HepG2 (cell line): ENCODE results near the gene SURF1. TPM values are rescaled to one million over a fixed set of nuclear protein-coding genes. Genes with fewer than 3 reads are reported as not detected.

Experiments
- ATAC-seq: fragments of 200-7000 bp; cut with Tn5 transposase; 3 replicates; pipeline ENCODE4 v1.9.1; 2020; ENCODE audit warnings: mild to moderate bottlenecking, moderate library complexity
- BruUV-seq: library from RNA; stranded (reverse); fragments of 400-500 nt; replicated peaks from 2 replicates; lab custom pipeline; 2021; lab: Mats Ljungman, UMichigan
- CTCF ChIA-PET: fragments of 300-600 bp; formaldehyde crosslinking; extraction: SDS; loops from one replicate; lab custom pipeline; 2021; ENCODE audit warnings: low total read pairs, inconsistent platforms, low intra/inter-chr PET ratio; lab: Yijun Ruan, JAX
- POLR2A ChIA-PET: fragments of 350-600 bp; sonication (Branson Sonifier 250); formaldehyde crosslinking; loops from one replicate; lab custom pipeline; 2020; ENCODE audit warnings: antibody characterized with exemption, inconsistent platforms; lab: Yijun Ruan, JAX
- DNase-seq: peaks from one replicate; pipeline ENCODE4 v3.0.0-alpha.2; 2015; ENCODE audit warnings: low spot score
- FAIRE-seq: peaks from 3 replicates; lab custom pipeline; 2011; peaks lifted over from hg19 to GRCh38; lab: Jason Lieb, UNC
- H2AFZ ChIP-seq: one replicate; pipeline ENCODE4 v1.6.1; 2011; ENCODE audit warnings: low read length, inconsistent platforms
- H3K27ac ChIP-seq: fragments of 300-600 bp; 3 replicates; pipeline ENCODE4 v1.8.0; 2011; ENCODE audit warnings: mixed run types, mild to moderate bottlenecking, mixed read lengths, low read length, inconsistent platforms; ENCODE audit not compliant: insufficient read depth; ENCODE audit errors: extremely low read length
- H3K27me3 ChIP-seq, 2 experiments: fragments of 200-600 bp in 1 of 2; 2 replicates in 1 of 2; 3 replicates in 1 of 2; pipeline versions ENCODE4 v1.6.0 to v1.8.0; 2011; ENCODE audit warnings: low read length in 2 of 2, mild to moderate bottlenecking in 2 of 2, moderate library complexity in 2 of 2, inconsistent platforms in 1 of 2; ENCODE audit not compliant: insufficient read depth in 2 of 2, control insufficient read depth in 1 of 2
- H3K36me3 ChIP-seq, 2 experiments: fragments of 200-600 bp in 1 of 2; replicated peaks in 1 of 2; 2 replicates in 1 of 2; 3 replicates in 1 of 2; pipeline versions ENCODE4 v1.5.1 to v1.8.0; 2011; ENCODE audit warnings: low read length in 2 of 2, inconsistent platforms in 1 of 2; ENCODE audit not compliant: insufficient read depth in 2 of 2, control insufficient read depth in 1 of 2
- H3K4me1 ChIP-seq: 2 replicates; pipeline ENCODE4 v1.5.1; 2012; ENCODE audit warnings: low read length, inconsistent platforms; ENCODE audit not compliant: insufficient read depth
- H3K4me2 ChIP-seq: 2 replicates; pipeline ENCODE4 v1.6.0; 2011; ENCODE audit warnings: low read depth, low read length, inconsistent platforms
- H3K4me3 ChIP-seq, 3 experiments: fragments of 200-600 bp in 1 of 3; sonication (generic), shearing (Covaris generic) in 1 of 3; replicated peaks in 1 of 3; 2 replicates each; pipeline ENCODE4 v1.5.1; 2011 to 2016; ENCODE audit warnings: low read length in 3 of 3, inconsistent platforms in 2 of 3, low read depth in 2 of 3, mild to moderate bottlenecking in 2 of 3, control low read depth in 1 of 3, mixed read lengths in 1 of 3; ENCODE audit not compliant: insufficient read depth in 1 of 3
- H3K79me2 ChIP-seq: one replicate; pipeline ENCODE4 v1.6.1; 2011; ENCODE audit warnings: low read length, inconsistent platforms; ENCODE audit not compliant: insufficient read depth
- H3K9ac ChIP-seq: 2 replicates; pipeline ENCODE4 v1.6.0; 2011; ENCODE audit warnings: mild to moderate bottlenecking, low read depth, low read length, inconsistent platforms; ENCODE audit not compliant: insufficient read depth
- H3K9me3 ChIP-seq: 2 replicates; pipeline ENCODE4 v1.5.1; 2012; ENCODE audit warnings: mild to moderate bottlenecking, low read length
- H4K20me1 ChIP-seq: 2 replicates; pipeline ENCODE4 v1.6.0; 2011; ENCODE audit warnings: inconsistent platforms, mild to moderate bottlenecking, low read length, moderate library complexity; ENCODE audit not compliant: insufficient read depth
- ATF7 ChIP-seq, 2 experiments: fragments of 450-650 bp in 1 of 2; sonication (generic) in 1 of 2; formaldehyde crosslinking in 1 of 2; IDR thresholded peaks; 2 replicates each; pipeline versions ENCODE4 v1.4.0 to v1.6.1; 2016 to 2020; ENCODE audit warnings: antibody characterized with exemption in 1 of 2, mild to moderate bottlenecking in 1 of 2, missing genetic modification reagents in 1 of 2
- FOSL2 ChIP-seq: sonication (generic); formaldehyde crosslinking; IDR thresholded peaks from 2 replicates; pipeline ENCODE4 v1.4.0; 2020; ENCODE audit warnings: missing genetic modification reagents
- HNRNPUL1 ChIP-seq: fragments of 200-400 bp; formaldehyde crosslinking; IDR thresholded peaks from 2 replicates; pipeline ENCODE4 v1.6.1; 2017; ENCODE audit warnings: low read depth, mild to moderate bottlenecking, low read length, moderate library complexity
- NCOA2 ChIP-seq: sonication (generic); formaldehyde crosslinking; IDR thresholded peaks from 2 replicates; pipeline ENCODE4 v1.8.0; 2022; ENCODE audit warnings: inconsistent platforms
- NFIC ChIP-seq: IDR thresholded peaks from 2 replicates; pipeline ENCODE4 v1.6.1; 2012; ENCODE audit warnings: mild to moderate bottlenecking, low read length, inconsistent platforms
- TBX2 ChIP-seq: sonication (generic); formaldehyde crosslinking; IDR thresholded peaks from 2 replicates; pipeline ENCODE4 v1.5.0; 2020; ENCODE audit warnings: missing genetic modification reagents, mild to moderate bottlenecking, borderline replicate concordance
- USF2 ChIP-seq, 2 experiments: sonication (generic) in 1 of 2; formaldehyde crosslinking in 1 of 2; IDR thresholded peaks; 2 replicates each; pipeline versions ENCODE4 v1.5.1 to v1.6.1; 2011 to 2020; ENCODE audit warnings: borderline replicate concordance in 1 of 2, low read depth in 1 of 2, low read length in 1 of 2, mild to moderate bottlenecking in 1 of 2, missing genetic modification reagents in 1 of 2, moderate library complexity in 1 of 2
- ZBTB8A ChIP-seq: sonication (generic); formaldehyde crosslinking; IDR thresholded peaks from 2 replicates; pipeline ENCODE4 v1.4.0; 2020; ENCODE audit warnings: mild to moderate bottlenecking, low read depth, missing genetic modification reagents, borderline replicate concordance
- ZFX ChIP-seq: sonication (generic); formaldehyde crosslinking; IDR thresholded peaks from 2 replicates; pipeline ENCODE4 v1.4.0; 2020; ENCODE audit warnings: mild to moderate bottlenecking, low read depth, missing genetic modification reagents, moderate library complexity
- ZFY ChIP-seq: sonication (generic); formaldehyde crosslinking; IDR thresholded peaks from 2 replicates; pipeline ENCODE4 v1.4.0; 2020; ENCODE audit warnings: missing genetic modification reagents
- ZNF142 ChIP-seq: sonication (generic); formaldehyde crosslinking; IDR thresholded peaks from 2 replicates; pipeline ENCODE4 v1.4.0; 2020; ENCODE audit warnings: missing genetic modification reagents
- ZSCAN21 ChIP-seq: sonication (generic); formaldehyde crosslinking; IDR thresholded peaks from 2 replicates; pipeline ENCODE4 v1.8.0; 2022; ENCODE audit warnings: mild to moderate bottlenecking, missing genetic modification reagents, moderate library complexity, borderline replicate concordance
- whole genome bisulfite sequencing: methylation state at CpG from one replicate; pipeline ENCODE4 v1.1.6; 2017; ENCODE audit warnings: low lambda C conversion rate; 5-methylcytosine and 5-hydroxymethylcytosine counted together
- in situ Hi-C: cut with HindIII; loops from 2 replicates; pipeline ENCODE4 v1.10.0; 2017; ENCODE audit warnings: low pct_unique_long_range_greater_than_20kb; ENCODE audit not compliant: extremely low pct_ligation_motif_present
- intact Hi-C: fragments of 100-400 bp; cut with micrococcal nuclease; formaldehyde crosslinking; loops from one replicate; pipeline ENCODE4 v1.10.0; 2022; ENCODE audit not compliant: unreplicated experiment
- polyA plus RNA-seq, 8 experiments: library from polyadenylated mRNA; depleted of rRNA in 3 of 8; stranded (reverse) in 7 of 8; unstranded in 1 of 8; fragments of >200 nt; fragmentation: Illumina TruSeq in 4 of 8; extraction: Trizol in 4 of 8; gene quantifications; 2 replicates each; pipeline versions ENCODE4 v1.2.1 to v1.2.3, GENCODE V29; 2011 to 2016; ENCODE audit warnings: low read depth in 4 of 8, missing spikeins in 1 of 8, mixed read lengths in 1 of 8; ENCODE audit not compliant: insufficient read depth in 1 of 8
- total RNA-seq, 5 experiments: library from RNA; depleted of rRNA; stranded (reverse); fragments of >200 nt; fragmentation: Illumina TruSeq; extraction: Trizol; gene quantifications; 2 replicates each; pipeline ENCODE4 v1.2.3, GENCODE V29; 2016; ENCODE audit warnings: low read depth in 1 of 5

Gene SURF1
- total and polyA plus RNA-seq, 2 of the 13 experiments (the other 11 are each of a cell fraction or from before 2014, with no cell fraction given) = 17.8 to 40.7 TPM

- TF ChIP-seq NFIC (no peak), ATF7 (IDR thresholded peaks at IDR 0.05) (no peak), ATF7 (CRISPR knock-in tag; IDR thresholded peaks at IDR 0.05) (no peak), ZBTB8A (CRISPR knock-in tag) (no peak), NCOA2 (CRISPR knock-in tag) (no peak), TBX2 (CRISPR knock-in tag) (no peak), HNRNPUL1 (no peak)
These were observed 24.4 kb upstream of the SURF1 start (continued) for GRCh38 chr9:133380734-133381133.

GRCh38 chr9:133379153-133380086 is 23.1 kb upstream of the SURF1 start:
- in situ Hi-C loops = no loop called here
- ChIA-PET POLR2A (interaction anchor here (0.8 to 3.3 kb wide), 4 partner anchors 10 to 80 kb away, joined by 3 to 16 read pairs (median 4); partner anchors contain the start of genes CACFD1, MED22 and RPL7A), CTCF (no interaction called here)
- FAIRE-seq (no peak), DNase-seq (no peak), ATAC-seq (no peak)
- 0 out of 2 replicates have a peak overlapping the region, but pooled peaks have one; percentile 23 for H3K9ac ChIP-seq
- peaks cover 8% of the 10 kb centered on the region; the same call in 1 of the 2 replicates for H4K20me1 ChIP-seq
- H3K27ac ChIP-seq = no peak overlapping the region
- BruUV-seq = no TSS peak
- H3K4me3 ChIP-seq = peak overlapping the region in 1 of 3 experiments; percentile 7; a peak in 1 of 6 replicates
- WGBS = 63% methylated on average over 10 of the region's 14 CpGs
- H2AFZ ChIP-seq = no peak overlapping the region
- intact Hi-C loops = no loop called here
- H3K79me2 ChIP-seq = peaks cover 11% of the 10 kb centered on the region
- H3K4me2 ChIP-seq = peak overlapping the region; percentile 56
- H3K27me3 ChIP-seq = no peaks in the 10 kb centered on the region
- no peaks in the 10 kb centered on the region for H3K36me3 ChIP-seq
- H3K9me3 ChIP-seq = peaks cover 10% of the 10 kb centered on the region; the same call in 1 of the 2 replicates
- peaks cover 44% of the 10 kb centered on the region for H3K4me1 ChIP-seq
- TF ChIP-seq FOSL2 (CRISPR knock-in tag) (peak; percentile 79), ZFX (CRISPR knock-in tag) (peak; percentile 73; the same call in 1 of the 2 replicates), USF2 (IDR thresholded peaks at IDR 0.05; ENCODE audit: low read depth, low read length) (peak; percentile 57; the same call in 1 of the 2 replicates), USF2 (CRISPR knock-in tag; IDR thresholded peaks at IDR 0.05; ENCODE audit: borderline replicate concordance) (no peak), ZSCAN21 (peak; percentile 19; the same call in 1 of the 2 replicates), ZNF142 (CRISPR knock-in tag) (no peak), ZFY (CRISPR knock-in tag) (peak; percentile 26; the same call in 1 of the 2 replicates)
